Measurements from ENCODE around the gene ZC2HC1C.

The ZC2HC1C gene

GRCh38 chr14:75054421-75054820, 15.0 kb upstream of the ZC2HC1C start:
- peaks cover 45% of the 10 kb centered on the region for H3K79me2 ChIP-seq (ENCODE audit: insufficient read depth, low read length)
- no peaks in the 10 kb centered on the region for H3K27me3 ChIP-seq (ENCODE audit: insufficient read depth, low read length, poor library complexity)
- ATAC-seq (ENCODE audit: insufficient read depth, low read depth), result no peak
- H3K36me3 ChIP-seq (ENCODE audit: insufficient read depth, low read length), result peaks cover 34% of the 10 kb centered on the region
- no peak overlapping the region for H3K4me2 ChIP-seq (ENCODE audit: insufficient read depth, low read length)
- TF ChIP-seq CTCF (IDR thresholded peaks at IDR 0.05; ENCODE audit: borderline replicate concordance, extremely low read depth, low read length, poor library complexity, severe bottlenecking) (no peak), EZH2 (IDR thresholded peaks at IDR 0.05; ENCODE audit: borderline replicate concordance, low read depth, low read length, severe bottlenecking) (no peak)
- H3K27ac ChIP-seq (ENCODE audit: low read length), result no peak overlapping the region
- no peaks in the 10 kb centered on the region for H3K9me3 ChIP-seq (ENCODE audit: insufficient read depth, low read length, severe bottlenecking)
- H3K9ac ChIP-seq (ENCODE audit: low read depth, low read length), result no peak overlapping the region
- H3K4me1 ChIP-seq (ENCODE audit: insufficient read depth, low read length), result peaks cover 20% of the 10 kb centered on the region
- no peak for DNase-seq
- H2AFZ ChIP-seq (ENCODE audit: low read depth, low read length), result no peak overlapping the region
- H4K20me1 ChIP-seq (ENCODE audit: insufficient read depth, low read length), result no peaks in the 10 kb centered on the region
- H3K4me3 ChIP-seq (ENCODE audit: low read depth in 1 of 2, low read length in 2 of 2), result no peak overlapping the region

GRCh38 chr14:75059642-75060041, 9.8 kb upstream of the ZC2HC1C start:
- Histone ChIP-seq H3K36me3 (ENCODE audit: insufficient read depth, low read length) (peaks cover 42% of the 10 kb centered on the region), H4K20me1 (ENCODE audit: insufficient read depth, low read length) (no peaks in the 10 kb centered on the region), H3K27ac (ENCODE audit: low read length) (no peak overlapping the region), H3K79me2 (ENCODE audit: insufficient read depth, low read length) (peaks cover 62% of the 10 kb centered on the region), H3K9ac (ENCODE audit: low read depth, low read length) (no peak overlapping the region), H3K9me3 (ENCODE audit: insufficient read depth, low read length, severe bottlenecking) (no peaks in the 10 kb centered on the region), H3K27me3 (ENCODE audit: insufficient read depth, low read length, poor library complexity) (no peaks in the 10 kb centered on the region), H3K4me2 (ENCODE audit: insufficient read depth, low read length) (no peak overlapping the region), H3K4me3 (ENCODE audit: low read depth in 1 of 2, low read length in 2 of 2) (no peak overlapping the region), H2AFZ (ENCODE audit: low read depth, low read length) (no peak overlapping the region), H3K4me1 (ENCODE audit: insufficient read depth, low read length) (peaks cover 26% of the 10 kb centered on the region)
- TF ChIP-seq EZH2 (IDR thresholded peaks at IDR 0.05; ENCODE audit: borderline replicate concordance, low read depth, low read length, severe bottlenecking), result no peak
- no peak for TF ChIP-seq CTCF (IDR thresholded peaks at IDR 0.05; ENCODE audit: borderline replicate concordance, extremely low read depth, low read length, poor library complexity, severe bottlenecking)
- no peak for ATAC-seq (ENCODE audit: insufficient read depth, low read depth)
- no peak for DNase-seq

- DNase-seq (no peak), ATAC-seq (ENCODE audit: insufficient read depth, low read depth) (no peak)
Measured at GRCh38 chr14:75060420-75060819, 9.0 kb upstream of the ZC2HC1C start.

More at GRCh38 chr14:75060420-75060819, 9.0 kb upstream of the ZC2HC1C start:
- Histone ChIP-seq H3K27ac (ENCODE audit: low read length) (no peak overlapping the region), H3K9ac (ENCODE audit: low read depth, low read length) (no peak overlapping the region), H3K9me3 (ENCODE audit: insufficient read depth, low read length, severe bottlenecking) (no peaks in the 10 kb centered on the region), H3K27me3 (ENCODE audit: insufficient read depth, low read length, poor library complexity) (no peaks in the 10 kb centered on the region), H4K20me1 (ENCODE audit: insufficient read depth, low read length) (no peaks in the 10 kb centered on the region), H3K79me2 (ENCODE audit: insufficient read depth, low read length) (peaks cover 60% of the 10 kb centered on the region), H3K4me1 (ENCODE audit: insufficient read depth, low read length) (peaks cover 26% of the 10 kb centered on the region), H3K36me3 (ENCODE audit: insufficient read depth, low read length) (peaks cover 37% of the 10 kb centered on the region), H2AFZ (ENCODE audit: low read depth, low read length) (no peak overlapping the region), H3K4me3 (ENCODE audit: low read depth in 1 of 2, low read length in 2 of 2) (no peak overlapping the region), H3K4me2 (ENCODE audit: insufficient read depth, low read length) (no peak overlapping the region)
- TF ChIP-seq EZH2 (IDR thresholded peaks at IDR 0.05; ENCODE audit: borderline replicate concordance, low read depth, low read length, severe bottlenecking) (no peak), CTCF (IDR thresholded peaks at IDR 0.05; ENCODE audit: borderline replicate concordance, extremely low read depth, low read length, poor library complexity, severe bottlenecking) (no peak)

All from DND-41 (cell line).